K562 (cell line): ENCODE measurements around the gene STAT4. TPM values are rescaled to one million over a fixed set of nuclear protein-coding genes. Genes with fewer than 3 reads are reported as not detected.

Source experiments
- ATAC-seq: fragments of 200-7000 bp; cut with Tn5 transposase; 3 replicates; pipeline ENCODE4 v1.9.1; 2020; ENCODE audit warnings: moderate library complexity
- BruUV-seq: library from RNA; stranded (reverse); fragments of 400-500 nt; replicated peaks from 2 replicates; lab custom pipeline; 2021; lab: Mats Ljungman, UMichigan
- CTCF ChIA-PET: fragments of 300-600 bp; formaldehyde crosslinking; extraction: SDS; loops from one replicate; lab custom pipeline; 2021; ENCODE audit warnings: low intra/inter-chr PET ratio; lab: Yijun Ruan, JAX
- POLR2A ChIA-PET: fragments of 300-600, 350-650 bp; sonication (Branson Sonifier 250); formaldehyde crosslinking; extraction: SDS; loops from one replicate; lab custom pipeline; 2021; ENCODE audit warnings: antibody characterized with exemption, inconsistent platforms; lab: Yijun Ruan, JAX
- DNase-seq, 4 experiments: peaks; one replicate each; pipeline versions ENCODE4 v3.0.0 to v3.0.0-alpha.2; 2011 to 2018; ENCODE audit warnings: low spot score in 3 of 4, mixed read lengths in 3 of 4; ENCODE audit errors: extremely low read depth in 1 of 4
- FAIRE-seq: peaks from 2 replicates; lab custom pipeline; 2011; peaks lifted over from hg19 to GRCh38; lab: Jason Lieb, UNC
- H2AFZ ChIP-seq: 2 replicates; pipeline ENCODE4 v1.6.0; 2011; ENCODE audit warnings: low read depth, low read length, control low read depth, inconsistent platforms
- H3K27ac ChIP-seq: fragments of 200-600 bp; 3 replicates; pipeline ENCODE4 v1.8.0; 2011; ENCODE audit warnings: low read depth, mild to moderate bottlenecking, control low read depth, inconsistent platforms, low read length, moderate library complexity, mixed read lengths; ENCODE audit errors: extremely low read depth
- H3K27me3 ChIP-seq, 2 experiments: fragments of 300-600 bp in 1 of 2; 2 replicates in 1 of 2; 3 replicates in 1 of 2; pipeline versions ENCODE4 v1.6.0 to v1.8.0; 2011; ENCODE audit warnings: inconsistent platforms in 2 of 2, low read length in 2 of 2, mild to moderate bottlenecking in 1 of 2, mixed read lengths in 1 of 2, moderate library complexity in 1 of 2; ENCODE audit not compliant: control insufficient read depth in 2 of 2, insufficient read depth in 2 of 2
- H3K36me3 ChIP-seq: fragments of 300-600 bp; 3 replicates; pipeline ENCODE4 v1.8.0; 2011; ENCODE audit warnings: mild to moderate bottlenecking, low read length, inconsistent platforms; ENCODE audit not compliant: control insufficient read depth, insufficient read depth
- H3K4me1 ChIP-seq, 2 experiments: fragments of 200-600 bp in 1 of 2; replicated peaks in 1 of 2; 2 replicates in 1 of 2; 3 replicates in 1 of 2; pipeline versions ENCODE4 v1.5.1 to v1.8.0; 2011; ENCODE audit warnings: inconsistent platforms in 2 of 2, low read length in 2 of 2, mild to moderate bottlenecking in 1 of 2, mixed read lengths in 1 of 2, moderate library complexity in 1 of 2; ENCODE audit not compliant: control insufficient read depth in 2 of 2, insufficient read depth in 2 of 2
- H3K4me2 ChIP-seq: 2 replicates; pipeline ENCODE4 v1.6.1; 2011; ENCODE audit warnings: low read length, control low read depth, inconsistent platforms, mixed read lengths; ENCODE audit not compliant: insufficient read depth
- H3K4me3 ChIP-seq: fragments of 200-600 bp; sonication (generic), shearing (Covaris generic); 2 replicates; pipeline ENCODE4 v1.5.1; 2016; ENCODE audit warnings: control low read depth, inconsistent platforms
- H3K79me2 ChIP-seq: fragments of 200-600 bp; 3 replicates; pipeline ENCODE4 v1.8.0; 2011; ENCODE audit warnings: low read length, inconsistent platforms; ENCODE audit not compliant: control insufficient read depth, insufficient read depth
- H3K9ac ChIP-seq, 2 experiments: 2 replicates each; pipeline versions ENCODE4 v1.6.0 to v1.6.1; 2011; ENCODE audit warnings: low read depth in 2 of 2, low read length in 2 of 2, control low read depth in 1 of 2, inconsistent platforms in 1 of 2, mild to moderate bottlenecking in 1 of 2, mixed read lengths in 1 of 2; ENCODE audit not compliant: insufficient read depth in 1 of 2
- H3K9me1 ChIP-seq: one replicate; pipeline ENCODE4 v1.6.0; 2011; ENCODE audit warnings: inconsistent platforms, mild to moderate bottlenecking, low read length, moderate library complexity; ENCODE audit not compliant: control insufficient read depth, insufficient read depth
- H3K9me3 ChIP-seq: replicated peaks from 2 replicates; pipeline ENCODE4 v1.5.1; 2011; ENCODE audit warnings: low read depth, low read length, inconsistent platforms; ENCODE audit not compliant: control insufficient read depth, insufficient read depth
- H4K20me1 ChIP-seq: replicated peaks from 2 replicates; pipeline ENCODE4 v1.6.1; 2011; ENCODE audit warnings: low read length, inconsistent platforms, mixed read lengths; ENCODE audit not compliant: control insufficient read depth, insufficient read depth
- FIP1L1 ChIP-seq: fragments of 200-400 bp; formaldehyde crosslinking; IDR thresholded peaks from 2 replicates; pipeline ENCODE4 v1.6.1; 2018; ENCODE audit warnings: mild to moderate bottlenecking, low read depth, low read length; ENCODE audit not compliant: poor library complexity, severe bottlenecking
- HDGF ChIP-seq: fragments of 450-650 bp; IDR thresholded peaks from 2 replicates; pipeline ENCODE4 v1.6.1; 2016
- NEUROD1 ChIP-seq: fragments of 150-350 bp; IDR thresholded peaks from 2 replicates; pipeline ENCODE4 v1.6.1; 2014; ENCODE audit warnings: borderline replicate concordance, low read length, low read depth; ENCODE audit not compliant: partially characterized antibody
- RBM34 ChIP-seq: fragments of 200-400 bp; formaldehyde crosslinking; IDR thresholded peaks from 2 replicates; pipeline ENCODE4 v1.6.1; 2018; ENCODE audit warnings: low read length, borderline replicate concordance; ENCODE audit not compliant: insufficient read depth
- STAG1 ChIP-seq: sonication (generic); formaldehyde crosslinking; IDR thresholded peaks from 2 replicates; pipeline ENCODE4 v1.5.0; 2020; ENCODE audit warnings: missing genetic modification reagents, borderline replicate concordance
- ZNF699 ChIP-seq: fragments of 250-450 bp; sonication (Bioruptor Pico); IDR thresholded peaks from 2 replicates; pipeline ENCODE4 v1.8.0; 2021; ENCODE audit warnings: mild to moderate bottlenecking, moderate library complexity; ENCODE audit not compliant: insufficient replicate concordance
- WGBS: fragments of 100-300 bp; shearing (Covaris generic); methylation state at CpG from one replicate; pipeline ENCODE4 v1.1.6; 2016; ENCODE audit warnings: low coverage, mixed read lengths; ENCODE audit not compliant: insufficient coverage; ENCODE audit errors: missing lambda C conversion rate; 5-methylcytosine and 5-hydroxymethylcytosine counted together
- in situ Hi-C: fragments of 300-500 bp; cut with MboI; formaldehyde crosslinking; loops from 4 replicates; pipeline ENCODE4 v1.15.0; 2018; ENCODE audit warnings: inconsistent platforms, mixed read lengths
- intact Hi-C: fragments of 100-400 bp; cut with micrococcal nuclease; formaldehyde crosslinking; loops from 2 replicates; pipeline ENCODE4 v1.14.2; 2022
- polyA plus RNA-seq, 8 experiments: library from polyadenylated mRNA; depleted of rRNA in 4 of 8; stranded (reverse) in 5 of 8; unstranded in 3 of 8; fragments of >200 nt; fragmentation: Nextera tagmentation in 2 of 8; fragmentation: Illumina TruSeq in 1 of 8; extraction: Ambion mirVana in 2 of 8; extraction: Trizol in 1 of 8; gene quantifications; 2 replicates each; pipeline versions ENCODE4 v1.2.1 to v1.2.3, GENCODE V29; 2011 to 2014; ENCODE audit warnings: inconsistent platforms in 1 of 8, missing spikeins in 1 of 8
- total RNA-seq, 7 experiments: library from RNA; depleted of rRNA in 6 of 7; stranded (reverse); fragments of >200 nt in 6 of 7; fragmentation: Illumina TruSeq in 2 of 7; extraction: Trizol in 2 of 7; gene quantifications; 2 replicates each; pipeline versions ENCODE4 v1.2.1 to v1.2.3, GENCODE V29; 2011 to 2021; ENCODE audit warnings: low replicate concordance in 1 of 7
- TF ChIP-seq, protein P1 (sequence below): fragments of 250-450 bp; sonication (Bioruptor Pico); IDR thresholded peaks from 2 replicates; pipeline ENCODE4 v1.8.0; 2021; ENCODE audit warnings: moderate library complexity, mild to moderate bottlenecking, inconsistent platforms
- TF ChIP-seq, protein P2 (sequence below): fragments of 250-450 bp; sonication (Bioruptor Pico); IDR thresholded peaks from 2 replicates; pipeline ENCODE4 v1.5.0; 2022; ENCODE audit warnings: mild to moderate bottlenecking
- TF ChIP-seq, protein P3 (sequence below): IDR thresholded peaks from 2 replicates; pipeline ENCODE4 v1.6.1; 2014; ENCODE audit warnings: antibody characterized with exemption
- TF ChIP-seq, protein P4 (sequence below): fragments of 450-650 bp; IDR thresholded peaks from 2 replicates; pipeline ENCODE4 v1.7.0; 2016; ENCODE audit warnings: borderline replicate concordance
- TF ChIP-seq, protein P5 (sequence below): fragments of 450-650 bp; formaldehyde crosslinking; IDR thresholded peaks from 2 replicates; pipeline ENCODE4 v1.4.0; 2020; ENCODE audit warnings: mild to moderate bottlenecking, moderate library complexity

The STAT4 gene
- total and polyA plus RNA-seq, 9 of the 15 experiments (the other 6 are each of a cell fraction or from before 2014, with no cell fraction given), result 0.01 to 0.06 (median 0.03) TPM; not detected in 6

DNA sequence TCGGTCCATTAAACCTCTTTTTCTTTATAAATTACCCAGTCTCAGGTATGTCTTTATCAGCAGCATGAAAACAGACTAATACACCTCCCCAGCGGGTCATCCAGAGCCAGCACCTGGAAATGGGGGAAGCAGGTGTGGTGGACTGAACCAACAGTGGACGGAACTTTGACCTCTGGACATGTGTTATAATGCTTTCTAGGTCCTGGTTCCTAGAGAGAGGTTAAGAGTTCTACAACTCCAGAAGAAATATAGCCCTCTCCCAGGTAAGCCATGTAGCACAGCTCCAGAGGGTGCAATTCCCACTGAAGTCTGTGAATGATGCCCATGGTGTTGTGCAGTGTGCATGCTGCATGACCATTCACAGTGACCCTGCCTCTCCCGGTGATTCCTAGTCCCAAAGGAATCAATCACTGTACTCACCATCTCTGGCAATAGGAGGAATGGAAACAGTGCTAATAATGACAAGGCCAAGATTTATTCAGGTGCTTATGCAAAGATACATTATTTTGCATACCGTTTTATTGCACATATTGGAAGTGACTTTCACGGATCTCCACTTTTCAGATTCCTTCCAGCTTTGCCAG is 49.2 kb upstream of the STAT4 start:
- ChIA-PET CTCF (no interaction called here), POLR2A (no interaction called here)
- no TSS peak for BruUV-seq
- Histone ChIP-seq H3K4me2 (no peak overlapping the region), H2AFZ (no peak overlapping the region), H3K4me3 (no peak overlapping the region), H3K79me2 (no peaks in the 10 kb centered on the region), H3K9me3 (no peaks in the 10 kb centered on the region), H3K36me3 (no peaks in the 10 kb centered on the region), H3K9ac (no peak overlapping the region), H3K9me1 (no peaks in the 10 kb centered on the region), H3K27ac (no peak overlapping the region), H3K27me3 (no peaks in the 10 kb centered on the region), H3K4me1 (no peaks in the 10 kb centered on the region), H4K20me1 (no peaks in the 10 kb centered on the region)
- intact Hi-C loops, result no loop called here
- FAIRE-seq (no peak), ATAC-seq (no peak), DNase-seq (no peak)
- TF ChIP-seq NEUROD1, result no peak
- TF ChIP-seq FIP1L1, result no peak
- TF ChIP-seq, protein P1, sequence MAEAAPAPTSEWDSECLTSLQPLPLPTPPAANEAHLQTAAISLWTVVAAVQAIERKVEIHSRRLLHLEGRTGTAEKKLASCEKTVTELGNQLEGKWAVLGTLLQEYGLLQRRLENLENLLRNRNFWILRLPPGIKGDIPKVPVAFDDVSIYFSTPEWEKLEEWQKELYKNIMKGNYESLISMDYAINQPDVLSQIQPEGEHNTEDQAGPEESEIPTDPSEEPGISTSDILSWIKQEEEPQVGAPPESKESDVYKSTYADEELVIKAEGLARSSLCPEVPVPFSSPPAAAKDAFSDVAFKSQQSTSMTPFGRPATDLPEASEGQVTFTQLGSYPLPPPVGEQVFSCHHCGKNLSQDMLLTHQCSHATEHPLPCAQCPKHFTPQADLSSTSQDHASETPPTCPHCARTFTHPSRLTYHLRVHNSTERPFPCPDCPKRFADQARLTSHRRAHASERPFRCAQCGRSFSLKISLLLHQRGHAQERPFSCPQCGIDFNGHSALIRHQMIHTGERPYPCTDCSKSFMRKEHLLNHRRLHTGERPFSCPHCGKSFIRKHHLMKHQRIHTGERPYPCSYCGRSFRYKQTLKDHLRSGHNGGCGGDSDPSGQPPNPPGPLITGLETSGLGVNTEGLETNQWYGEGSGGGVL (CRISPR knock-in tag), result no peak
- no peak for TF ChIP-seq HDGF
- no peak for TF ChIP-seq RBM34
- TF ChIP-seq, protein P2, sequence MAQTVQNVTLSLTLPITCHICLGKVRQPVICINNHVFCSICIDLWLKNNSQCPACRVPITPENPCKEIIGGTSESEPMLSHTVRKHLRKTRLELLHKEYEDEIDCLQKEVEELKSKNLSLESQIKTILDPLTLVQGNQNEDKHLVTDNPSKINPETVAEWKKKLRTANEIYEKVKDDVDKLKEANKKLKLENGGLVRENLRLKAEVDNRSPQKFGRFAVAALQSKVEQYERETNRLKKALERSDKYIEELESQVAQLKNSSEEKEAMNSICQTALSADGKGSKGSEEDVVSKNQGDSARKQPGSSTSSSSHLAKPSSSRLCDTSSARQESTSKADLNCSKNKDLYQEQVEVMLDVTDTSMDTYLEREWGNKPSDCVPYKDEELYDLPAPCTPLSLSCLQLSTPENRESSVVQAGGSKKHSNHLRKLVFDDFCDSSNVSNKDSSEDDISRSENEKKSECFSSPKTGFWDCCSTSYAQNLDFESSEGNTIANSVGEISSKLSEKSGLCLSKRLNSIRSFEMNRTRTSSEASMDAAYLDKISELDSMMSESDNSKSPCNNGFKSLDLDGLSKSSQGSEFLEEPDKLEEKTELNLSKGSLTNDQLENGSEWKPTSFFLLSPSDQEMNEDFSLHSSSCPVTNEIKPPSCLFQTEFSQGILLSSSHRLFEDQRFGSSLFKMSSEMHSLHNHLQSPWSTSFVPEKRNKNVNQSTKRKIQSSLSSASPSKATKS (CRISPR knock-in tag), result no peak
- TF ChIP-seq ZNF699 (CRISPR knock-in tag), result no peak
- TF ChIP-seq STAG1 (CRISPR knock-in tag), result no peak
- TF ChIP-seq, protein P3, sequence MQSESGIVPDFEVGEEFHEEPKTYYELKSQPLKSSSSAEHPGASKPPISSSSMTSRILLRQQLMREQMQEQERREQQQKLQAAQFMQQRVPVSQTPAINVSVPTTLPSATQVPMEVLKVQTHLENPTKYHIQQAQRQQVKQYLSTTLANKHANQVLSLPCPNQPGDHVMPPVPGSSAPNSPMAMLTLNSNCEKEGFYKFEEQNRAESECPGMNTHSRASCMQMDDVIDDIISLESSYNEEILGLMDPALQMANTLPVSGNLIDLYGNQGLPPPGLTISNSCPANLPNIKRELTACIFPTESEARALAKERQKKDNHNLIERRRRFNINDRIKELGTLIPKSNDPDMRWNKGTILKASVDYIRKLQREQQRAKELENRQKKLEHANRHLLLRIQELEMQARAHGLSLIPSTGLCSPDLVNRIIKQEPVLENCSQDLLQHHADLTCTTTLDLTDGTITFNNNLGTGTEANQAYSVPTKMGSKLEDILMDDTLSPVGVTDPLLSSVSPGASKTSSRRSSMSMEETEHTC, result no peak
- TF ChIP-seq, protein P4, sequence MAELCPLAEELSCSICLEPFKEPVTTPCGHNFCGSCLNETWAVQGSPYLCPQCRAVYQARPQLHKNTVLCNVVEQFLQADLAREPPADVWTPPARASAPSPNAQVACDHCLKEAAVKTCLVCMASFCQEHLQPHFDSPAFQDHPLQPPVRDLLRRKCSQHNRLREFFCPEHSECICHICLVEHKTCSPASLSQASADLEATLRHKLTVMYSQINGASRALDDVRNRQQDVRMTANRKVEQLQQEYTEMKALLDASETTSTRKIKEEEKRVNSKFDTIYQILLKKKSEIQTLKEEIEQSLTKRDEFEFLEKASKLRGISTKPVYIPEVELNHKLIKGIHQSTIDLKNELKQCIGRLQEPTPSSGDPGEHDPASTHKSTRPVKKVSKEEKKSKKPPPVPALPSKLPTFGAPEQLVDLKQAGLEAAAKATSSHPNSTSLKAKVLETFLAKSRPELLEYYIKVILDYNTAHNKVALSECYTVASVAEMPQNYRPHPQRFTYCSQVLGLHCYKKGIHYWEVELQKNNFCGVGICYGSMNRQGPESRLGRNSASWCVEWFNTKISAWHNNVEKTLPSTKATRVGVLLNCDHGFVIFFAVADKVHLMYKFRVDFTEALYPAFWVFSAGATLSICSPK, result no peak
- TF ChIP-seq, protein P5, sequence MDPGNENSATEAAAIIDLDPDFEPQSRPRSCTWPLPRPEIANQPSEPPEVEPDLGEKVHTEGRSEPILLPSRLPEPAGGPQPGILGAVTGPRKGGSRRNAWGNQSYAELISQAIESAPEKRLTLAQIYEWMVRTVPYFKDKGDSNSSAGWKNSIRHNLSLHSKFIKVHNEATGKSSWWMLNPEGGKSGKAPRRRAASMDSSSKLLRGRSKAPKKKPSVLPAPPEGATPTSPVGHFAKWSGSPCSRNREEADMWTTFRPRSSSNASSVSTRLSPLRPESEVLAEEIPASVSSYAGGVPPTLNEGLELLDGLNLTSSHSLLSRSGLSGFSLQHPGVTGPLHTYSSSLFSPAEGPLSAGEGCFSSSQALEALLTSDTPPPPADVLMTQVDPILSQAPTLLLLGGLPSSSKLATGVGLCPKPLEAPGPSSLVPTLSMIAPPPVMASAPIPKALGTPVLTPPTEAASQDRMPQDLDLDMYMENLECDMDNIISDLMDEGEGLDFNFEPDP (CRISPR knock-in tag), result no peak
- in situ Hi-C loops, result loop anchor here (25.0 kb wide), 1 partner anchor 312 kb away; no protein-coding TSS in a partner anchor
- 0% methylated on average over 4 of the region's 6 CpGs for WGBS
